Glomerular endothelial cell (primary cell): Measurements from ENCODE around the gene CENPP. TPM values are rescaled to one million over a fixed set of nuclear protein-coding genes. Genes with fewer than 3 reads are reported as not detected.

ENCODE experiments used
- DNase-seq: peaks from one replicate; pipeline ENCODE4 v3.0.0-alpha.2; 2011; ENCODE audit warnings: low read depth, low spot score; ENCODE audit errors: extremely low read depth
- total RNA-seq: library from RNA; depleted of rRNA; stranded (reverse); fragments of >200 nt; gene quantifications from 2 replicates; pipeline ENCODE4 v1.2.3, GENCODE V29; 2015

Gene CENPP
- total RNA-seq, 1 donor from 2014 or later = 1.8 TPM

GRCh38 chr9:92474587-92474986, 148.8 kb downstream of the CENPP start:
- no peak for DNase-seq

- no peak for DNase-seq
Measured at GRCh38 chr9:92476962-92477361, 151.2 kb downstream of the CENPP start.

GRCh38 chr9:92478783-92479182, 153.0 kb downstream of the CENPP start:
- no peak for DNase-seq

- no peak for DNase-seq
Measured at GRCh38 chr9:92479346-92479745, 153.6 kb downstream of the CENPP start.

- no peak for DNase-seq
Measured at GRCh38 chr9:92480291-92480771, 154.6 kb downstream of the CENPP start.

- no peak for DNase-seq
Measured at GRCh38 chr9:92480986-92481633, 155.4 kb downstream of the CENPP start.

GRCh38 chr9:92482329-92482728, 156.6 kb downstream of the CENPP start, which contains the start of gene ASPN:
ASPN (minus strand) TSS chr9:92482506.
- no peak for DNase-seq

GRCh38 chr9:92482805-92483204, 157.1 kb downstream of the CENPP start:
- no peak for DNase-seq

GRCh38 chr9:92483627-92484545, 158.1 kb downstream of the CENPP start:
- no peak for DNase-seq

GRCh38 chr9:92484563-92484962, 158.8 kb downstream of the CENPP start:
- no peak for DNase-seq

GRCh38 chr9:92486371-92486770, 160.6 kb downstream of the CENPP start:
- DNase-seq = no peak

GRCh38 chr9:92488681-92489550, 163.2 kb downstream of the CENPP start:
- DNase-seq = no peak

- no peak for DNase-seq
Measured at GRCh38 chr9:92492781-92493401, 167.1 kb downstream of the CENPP start.

GRCh38 chr9:92493749-92494387, 168.1 kb downstream of the CENPP start:
- no peak for DNase-seq

GRCh38 chr9:92494856-92495255, 169.1 kb downstream of the CENPP start:
- DNase-seq = no peak

GRCh38 chr9:92496396-92497176, 170.8 kb downstream of the CENPP start:
- DNase-seq = no peak

GRCh38 chr9:92499701-92500100, 173.9 kb downstream of the CENPP start:
- no peak for DNase-seq

GRCh38 chr9:92500725-92501124, 175.0 kb downstream of the CENPP start:
- no peak for DNase-seq
